PC-9 (cell line): Measurements from ENCODE around the gene BASP1. TPM values are rescaled to one million over a fixed set of nuclear protein-coding genes. Genes with fewer than 3 reads are reported as not detected.
A peak's percentile ranks its signal among the peaks of the same experiment; 100 is the strongest.
"Not testable (repeated sequence)": the region's sequence is repeated elsewhere in the genome, so short reads cannot be mapped to it uniquely, and the experiment has no call there.

Source experiments
- BruUV-seq: library from RNA; stranded (reverse); fragments of 400-500 nt; replicated peaks from 2 replicates; lab custom pipeline; 2021; lab: Mats Ljungman, UMichigan
- CTCF ChIA-PET: fragments of 300-600 bp; sonication (Branson Sonifier 250); formaldehyde crosslinking; loops from one replicate; lab custom pipeline; 2022; ENCODE audit warnings: antibody characterized with exemption; lab: Charles Lee
- POLR2A ChIA-PET: fragments of 300-600 bp; sonication (Branson Sonifier 250); formaldehyde crosslinking; loops from one replicate; lab custom pipeline; 2022; ENCODE audit warnings: antibody characterized with exemption; ENCODE audit not compliant: unreplicated experiment; lab: Charles Lee
- DNase-seq, 2 experiments: peaks; one replicate each; pipeline versions ENCODE4 v3.0.0 to v3.0.0-alpha.2; 2015 to 2022; ENCODE audit warnings: mixed read lengths in 1 of 2
- H2AFZ ChIP-seq: fragments of 200-600 bp; sonication (generic); 2 replicates; pipeline ENCODE4 v1.8.1; 2017; ENCODE audit warnings: antibody characterized with exemption
- H3F3A ChIP-seq: fragments of 200-600 bp; sonication (generic); 2 replicates; pipeline ENCODE4 v1.8.1; 2017; ENCODE audit warnings: antibody characterized with exemption, mild to moderate bottlenecking, low read depth; ENCODE audit not compliant: insufficient read depth
- H3K27ac ChIP-seq: fragments of 200-600 bp; sonication (generic); 2 replicates; pipeline ENCODE4 v1.6.1; 2016; ENCODE audit warnings: mixed run types
- H3K27me3 ChIP-seq: fragments of 200-600 bp; sonication (generic); 2 replicates; pipeline ENCODE4 v1.6.1; 2016; ENCODE audit warnings: low read depth, mixed run types; ENCODE audit not compliant: insufficient read depth
- H3K36me3 ChIP-seq: fragments of 200-600 bp; sonication (generic); 2 replicates; pipeline ENCODE4 v1.6.1; 2016; ENCODE audit warnings: low read depth, mixed run types
- H3K4me1 ChIP-seq: fragments of 200-600 bp; sonication (generic); replicated peaks from 2 replicates; pipeline ENCODE4 v1.6.1; 2016; ENCODE audit warnings: mixed run types; ENCODE audit not compliant: insufficient read depth
- H3K4me2 ChIP-seq: fragments of 200-600 bp; sonication (generic); 2 replicates; pipeline ENCODE4 v1.6.1; 2017; ENCODE audit warnings: mixed run types
- H3K4me3 ChIP-seq: fragments of 200-600 bp; sonication (generic); 2 replicates; pipeline ENCODE4 v1.6.1; 2016; ENCODE audit warnings: mixed run types
- H3K79me2 ChIP-seq: fragments of 200-600 bp; sonication (generic); 2 replicates; pipeline ENCODE4 v1.6.1; 2017; ENCODE audit warnings: low read depth, mixed run types
- H3K9me2 ChIP-seq: fragments of 200-600 bp; sonication (generic); 2 replicates; pipeline ENCODE4 v1.8.1; 2017; ENCODE audit warnings: mild to moderate bottlenecking; ENCODE audit not compliant: insufficient read depth
- H3K9me3 ChIP-seq: fragments of 200-600 bp; sonication (generic); 2 replicates; pipeline ENCODE4 v1.8.1; 2016; ENCODE audit warnings: low read depth; ENCODE audit not compliant: insufficient read depth
- H4K20me1 ChIP-seq: fragments of 200-600 bp; sonication (generic); 2 replicates; pipeline ENCODE4 v1.8.1; 2017; ENCODE audit not compliant: insufficient read depth
- CTCF ChIP-seq: fragments of 200-600 bp; sonication (generic); conservative IDR thresholded peaks from 2 replicates; pipeline ENCODE4 v1.6.1; 2017; ENCODE audit warnings: mixed run types, antibody characterized with exemption, mild to moderate bottlenecking, moderate library complexity
- EZH2 ChIP-seq: fragments of 200-600 bp; sonication (generic); IDR thresholded peaks from 2 replicates; pipeline ENCODE4 v1.8.0; 2017; ENCODE audit warnings: antibody characterized with exemption, low read depth
- intact Hi-C: fragments of 100-400 bp; cut with micrococcal nuclease; formaldehyde crosslinking; loops from one replicate; pipeline ENCODE4 v1.10.0; 2022; ENCODE audit not compliant: unreplicated experiment
- total RNA-seq: library from RNA; stranded (reverse); gene quantifications from 2 replicates; pipeline ENCODE4 v1.2.3, GENCODE V29; 2021

BASP1 gene
- total RNA-seq, 1 experiment from 2014 or later: not detected

GRCh38 chr5:17316970-17317459, 99.6 kb downstream of the BASP1 start:
- Histone ChIP-seq H3K4me3 (peak overlapping the region; percentile 6; the same call in 1 of the 2 replicates), H3F3A (peaks cover 26% of the 10 kb centered on the region), H3K79me2 (no peaks in the 10 kb centered on the region), H2AFZ (no peak overlapping the region), H3K36me3 (no peaks in the 10 kb centered on the region), H3K9me2 (no peaks in the 10 kb centered on the region), H3K4me1 (peaks cover 48% of the 10 kb centered on the region), H3K9me3 (no peaks in the 10 kb centered on the region), H3K27me3 (no peaks in the 10 kb centered on the region), H3K27ac (peak overlapping the region; percentile 33; the same call in 1 of the 2 replicates), H3K4me2 (peak overlapping the region; percentile 53), H4K20me1 (no peaks in the 10 kb centered on the region)
- ChIA-PET CTCF (no interaction called here), POLR2A (no interaction called here)
- no peak for TF ChIP-seq CTCF
- TF ChIP-seq EZH2: no peak
- no TSS peak for BruUV-seq
- intact Hi-C loops: loop anchor here (1.0 to 5.0 kb wide), 3 partner anchors 26 to 80 kb away; no protein-coding TSS in a partner anchor
- peak; percentile 50 to 76 for DNase-seq

GRCh38 chr5:17317473-17317872, 100.0 kb downstream of the BASP1 start:
- intact Hi-C loops: loop anchor here (1.0 to 5.0 kb wide), 3 partner anchors 26 to 80 kb away; no protein-coding TSS in a partner anchor
- Histone ChIP-seq H3K27ac (peak overlapping the region; percentile 13; the same call in 1 of the 2 replicates), H3K4me2 (peak overlapping the region; percentile 53), H3K9me2 (no peaks in the 10 kb centered on the region), H3K27me3 (no peaks in the 10 kb centered on the region), H3K4me3 (no peak overlapping the region), H4K20me1 (no peaks in the 10 kb centered on the region), H3K9me3 (no peaks in the 10 kb centered on the region), H3F3A (peaks cover 26% of the 10 kb centered on the region), H3K36me3 (no peaks in the 10 kb centered on the region), H2AFZ (no peak overlapping the region), H3K79me2 (no peaks in the 10 kb centered on the region), H3K4me1 (peaks cover 48% of the 10 kb centered on the region)
- TF ChIP-seq EZH2: no peak
- no peak for TF ChIP-seq CTCF
- ChIA-PET POLR2A (no interaction called here), CTCF (no interaction called here)
- no TSS peak for BruUV-seq
- no peak for DNase-seq

- H4K20me1 ChIP-seq, H3K4me3 ChIP-seq, H3K27me3 ChIP-seq, H3K27ac ChIP-seq, BruUV-seq, CTCF ChIA-PET, DNase-seq, H3K36me3 ChIP-seq, H2AFZ ChIP-seq, H3K9me2 ChIP-seq, H3K79me2 ChIP-seq, H3K9me3 ChIP-seq: not testable (repeated sequence)
- intact Hi-C loops: loop anchor here (5.0 kb wide), 1 partner anchor 82 kb away; no protein-coding TSS in a partner anchor
- POLR2A ChIA-PET: interaction anchor here (0.6 kb wide), 1 partner anchor 93 kb away, joined by 8 read pairs; no protein-coding TSS in a partner anchor
- H3K4me1 ChIP-seq: peaks cover 48% of the 10 kb centered on the region
- H3K4me2 ChIP-seq: 0 out of 2 replicates have a peak overlapping the region, but pooled peaks have one; percentile 3
- peaks cover 26% of the 10 kb centered on the region for H3F3A ChIP-seq
These were observed 101.7 kb downstream of the BASP1 start for GRCh38 chr5:17319095-17319494.
